T-helper 1 cell treated with Interleukin-12 subunit alpha and Interleukin-12 subunit beta and Interleukin-4 antibody, amounts not matched to agents 30 μg/mL and 1 μg/mL, for 36 hours (primary cell): ENCODE data around the gene DHX35.

Experiments
- H3K27ac Mint-ChIP-seq: one replicate; pipeline ENCODE4 v1.8.0; 2021; ENCODE audit warnings: mild to moderate bottlenecking, mixed read lengths
- H3K27me3 Mint-ChIP-seq: one replicate; pipeline ENCODE4 v1.8.0; 2021; ENCODE audit warnings: low read depth, mixed read lengths
- H3K36me3 Mint-ChIP-seq: one replicate; pipeline ENCODE4 v1.8.0; 2021; ENCODE audit warnings: low read depth, mixed read lengths
- H3K4me1 Mint-ChIP-seq: one replicate; pipeline ENCODE4 v1.8.0; 2021; ENCODE audit warnings: low read depth, mixed read lengths
- H3K4me3 Mint-ChIP-seq: one replicate; pipeline ENCODE4 v1.8.0; 2021; ENCODE audit warnings: mild to moderate bottlenecking, moderate library complexity, mixed read lengths
- H3K9me3 Mint-ChIP-seq: one replicate; pipeline ENCODE4 v1.8.0; 2021; ENCODE audit warnings: mixed read lengths

The DHX35 gene

DNA sequence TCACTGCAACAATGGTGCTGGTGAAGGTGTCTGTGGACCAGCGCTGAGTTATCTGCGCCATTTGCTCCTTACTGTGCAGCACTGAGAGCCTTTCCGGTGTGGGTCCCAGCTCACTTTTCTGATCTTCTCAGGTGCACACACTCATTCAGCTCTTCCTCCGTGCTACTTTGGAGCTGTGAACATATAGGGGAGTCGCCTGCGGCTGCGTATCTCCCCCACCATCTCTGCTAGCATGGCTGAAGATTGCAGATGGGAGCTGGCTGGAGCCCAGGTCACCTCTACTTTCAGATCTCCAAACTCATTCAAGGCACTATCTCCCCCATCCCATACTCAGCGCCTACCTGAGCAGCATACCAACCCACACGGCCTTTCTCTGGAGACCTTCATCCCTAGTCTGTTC, 96.9 kb downstream of the DHX35 start:
- Mint-ChIP-seq H3K36me3 (no peaks in the 10 kb centered on the region), H3K4me3 (no peak overlapping the region)

DNA sequence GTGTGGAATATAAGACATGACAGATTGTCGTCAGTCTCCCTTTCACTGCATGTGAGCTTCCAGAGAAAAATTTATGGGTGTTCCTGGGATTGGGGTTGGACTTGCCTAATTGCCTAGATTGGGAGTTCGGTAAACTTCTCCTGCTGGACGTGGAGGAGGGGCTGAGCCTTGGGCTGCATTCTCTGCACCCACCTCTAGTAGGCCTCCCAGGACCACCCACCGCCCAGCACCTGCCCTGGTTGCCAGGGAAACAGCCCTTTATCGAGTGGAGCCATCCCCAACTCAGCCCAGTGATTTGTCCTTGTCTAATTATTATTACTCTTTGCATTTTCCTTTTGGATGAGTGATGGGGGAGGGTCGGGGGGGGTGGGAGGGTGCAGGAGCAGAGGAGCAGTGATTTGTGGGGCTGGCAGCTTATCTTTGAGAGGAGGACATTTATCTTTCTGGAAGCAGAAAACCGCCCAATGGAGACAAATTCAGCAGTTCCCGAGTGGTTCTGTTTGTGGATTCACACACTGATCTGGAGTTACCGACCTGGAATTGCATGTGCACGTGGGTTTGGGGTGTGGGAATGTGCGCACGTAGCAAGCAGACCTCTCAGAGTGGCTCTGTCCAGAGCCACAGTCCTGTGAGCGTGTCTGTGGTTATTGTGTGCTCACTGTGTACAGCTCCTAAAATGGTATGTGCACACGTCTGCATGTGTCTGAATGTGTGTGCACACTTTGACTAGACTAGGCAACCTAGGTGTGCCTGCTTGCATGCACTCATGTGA, 104.5 kb downstream of the DHX35 start:
- no peak overlapping the region for H3K4me3 Mint-ChIP-seq
- no peaks in the 10 kb centered on the region for H3K4me1 Mint-ChIP-seq
- H3K9me3 Mint-ChIP-seq: no peaks in the 10 kb centered on the region
- no peak overlapping the region for H3K27ac Mint-ChIP-seq
- H3K27me3 Mint-ChIP-seq: peaks cover 6% of the 10 kb centered on the region
- no peaks in the 10 kb centered on the region for H3K36me3 Mint-ChIP-seq

More for the DNA sequence above, 96.9 kb downstream of the DHX35 start:
- Mint-ChIP-seq H3K27me3 (peaks cover 9% of the 10 kb centered on the region), H3K4me1 (no peaks in the 10 kb centered on the region), H3K27ac (no peak overlapping the region), H3K9me3 (no peaks in the 10 kb centered on the region)

DNA sequence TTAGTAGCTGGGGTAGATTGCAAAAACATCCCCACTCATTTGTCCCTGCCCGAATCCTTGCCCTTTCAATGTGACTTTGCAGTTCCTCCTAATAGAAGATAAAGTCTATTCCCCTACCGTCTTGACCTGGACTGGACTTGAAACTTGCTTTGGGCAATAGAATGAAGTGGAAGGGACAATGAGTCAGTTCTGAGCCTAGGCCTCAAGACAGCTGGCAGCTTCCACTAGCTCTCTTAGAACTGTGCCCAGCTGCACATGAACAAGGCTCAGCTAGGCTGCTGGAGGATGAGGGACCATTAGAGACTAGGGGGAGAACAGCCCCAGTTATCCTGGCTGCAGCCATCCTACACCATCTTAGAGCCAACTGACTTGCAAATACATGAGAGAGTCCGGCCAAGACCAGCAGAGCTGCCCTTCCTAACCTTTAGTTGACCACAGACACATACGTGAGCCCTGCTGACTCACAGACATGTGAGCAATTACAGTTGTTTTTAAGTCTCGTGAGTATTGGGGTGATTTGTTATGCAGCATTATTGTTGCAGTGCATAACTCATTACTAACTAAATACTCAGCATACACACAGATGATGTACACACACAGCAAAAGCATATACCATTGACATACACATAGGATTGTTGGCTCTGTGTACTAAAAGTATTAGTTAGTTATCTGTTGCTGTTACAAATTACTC, 105.5 kb downstream of the DHX35 start:
- Mint-ChIP-seq H3K36me3 (no peaks in the 10 kb centered on the region), H3K4me3 (no peak overlapping the region), H3K27me3 (peaks cover 6% of the 10 kb centered on the region), H3K27ac (no peak overlapping the region), H3K9me3 (no peaks in the 10 kb centered on the region), H3K4me1 (no peaks in the 10 kb centered on the region)

DNA sequence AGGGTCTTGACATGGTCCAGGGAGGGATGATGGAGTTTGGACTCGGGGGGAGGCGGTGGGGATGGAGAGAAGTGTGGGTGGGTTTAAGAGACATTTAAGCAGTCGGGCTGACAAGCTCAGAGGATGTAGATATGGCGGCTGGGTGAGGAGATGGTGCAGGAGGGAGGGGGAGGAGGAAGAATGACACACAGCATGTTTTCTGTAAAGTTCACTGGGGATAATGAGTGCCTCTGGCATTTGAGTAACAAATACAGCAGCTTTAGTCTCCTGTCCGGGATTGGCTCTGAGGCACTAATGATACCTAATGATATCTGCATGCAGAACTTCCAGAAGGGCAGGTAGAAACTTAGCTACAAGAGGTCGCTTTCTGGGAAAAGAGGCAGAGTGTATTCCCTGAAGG, 107.8 kb downstream of the DHX35 start:
- no peaks in the 10 kb centered on the region for H3K9me3 Mint-ChIP-seq
- no peaks in the 10 kb centered on the region for H3K4me1 Mint-ChIP-seq
- H3K27me3 Mint-ChIP-seq: peaks cover 23% of the 10 kb centered on the region
- H3K4me3 Mint-ChIP-seq: no peak overlapping the region
- no peaks in the 10 kb centered on the region for H3K36me3 Mint-ChIP-seq
- H3K27ac Mint-ChIP-seq: no peak overlapping the region

DNA sequence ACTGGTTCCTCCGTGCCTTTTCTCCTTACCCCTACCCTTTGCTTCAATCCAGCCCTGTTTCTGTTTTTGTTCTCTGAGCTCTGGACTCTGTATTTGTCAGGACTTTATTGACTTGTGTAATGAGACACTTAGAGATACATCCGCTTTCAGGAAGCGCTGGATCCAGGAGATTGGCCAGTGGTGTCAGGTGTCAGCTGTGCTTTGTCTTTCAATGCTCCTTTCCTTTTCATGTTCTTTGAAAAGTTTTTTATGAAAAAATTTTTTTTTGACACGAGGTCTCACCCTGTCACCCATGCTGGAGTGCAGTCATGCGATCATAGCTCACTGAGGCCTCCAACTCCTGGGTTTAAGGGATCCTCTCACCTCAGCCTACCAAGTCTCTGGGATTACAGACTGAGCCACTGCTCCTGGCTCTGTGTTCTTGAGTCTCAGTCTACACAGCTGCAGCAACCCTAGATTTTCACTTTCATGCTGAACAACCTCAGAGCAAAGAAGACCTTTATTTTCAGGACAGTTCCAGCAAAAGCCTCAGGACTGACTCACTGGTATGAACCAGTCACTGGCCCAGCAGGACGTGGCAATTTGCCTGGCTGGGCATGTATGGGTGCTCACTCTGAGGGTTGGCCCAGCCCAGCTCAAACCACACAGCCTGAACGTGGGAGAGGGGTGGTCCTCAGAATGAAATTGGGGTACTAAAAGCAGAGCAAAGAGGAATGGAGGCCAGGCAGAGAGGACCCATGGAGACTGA, 108.5 kb downstream of the DHX35 start:
- H3K36me3 Mint-ChIP-seq: no peaks in the 10 kb centered on the region
- H3K27ac Mint-ChIP-seq: no peak overlapping the region
- peaks cover 28% of the 10 kb centered on the region for H3K27me3 Mint-ChIP-seq
- H3K4me1 Mint-ChIP-seq: no peaks in the 10 kb centered on the region
- no peak overlapping the region for H3K4me3 Mint-ChIP-seq
- no peaks in the 10 kb centered on the region for H3K9me3 Mint-ChIP-seq

DNA sequence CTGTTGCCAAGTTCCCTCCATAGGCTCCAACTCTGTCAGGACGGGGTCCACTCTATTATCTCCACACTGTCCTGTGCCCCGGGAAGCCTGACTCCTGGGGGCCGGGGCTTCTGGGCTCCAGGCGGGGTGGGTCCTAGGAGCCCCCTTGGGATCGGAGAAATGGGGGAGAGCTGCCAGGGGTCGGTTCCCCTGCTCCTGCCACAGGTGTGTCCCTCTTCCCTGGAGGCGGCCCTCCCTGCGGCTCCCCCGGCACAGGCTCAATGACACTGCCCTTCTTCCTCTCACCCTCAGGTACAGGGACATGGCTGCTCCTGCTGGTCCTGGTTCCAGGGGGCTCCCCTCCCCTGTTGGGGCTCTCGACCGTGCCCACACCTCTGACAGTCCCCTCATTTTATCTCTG, 110.0 kb downstream of the DHX35 start:
- peaks cover 32% of the 10 kb centered on the region for H3K27me3 Mint-ChIP-seq
- H3K27ac Mint-ChIP-seq: no peak overlapping the region
- no peaks in the 10 kb centered on the region for H3K36me3 Mint-ChIP-seq
- no peaks in the 10 kb centered on the region for H3K9me3 Mint-ChIP-seq
- H3K4me3 Mint-ChIP-seq: no peak overlapping the region
- no peaks in the 10 kb centered on the region for H3K4me1 Mint-ChIP-seq

DNA sequence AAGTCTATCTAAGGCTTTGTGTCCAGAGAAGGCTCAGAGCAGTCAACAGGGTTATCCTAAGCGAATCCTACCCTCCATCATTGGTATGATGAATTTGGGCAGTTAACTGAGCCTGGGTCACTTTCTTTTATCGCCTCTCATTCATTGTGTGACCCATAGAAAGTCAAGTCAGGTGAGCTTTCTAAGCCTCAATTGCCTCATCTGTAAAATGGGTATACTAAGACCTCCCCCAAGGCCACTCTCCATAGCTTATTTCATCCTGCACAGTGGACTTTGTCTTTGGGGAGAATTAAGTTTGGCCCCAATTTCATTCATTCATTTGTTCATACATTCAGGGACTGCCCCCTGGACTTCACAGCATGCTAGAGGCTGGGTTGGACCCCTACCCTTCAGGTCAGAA, 110.5 kb downstream of the DHX35 start:
- no peaks in the 10 kb centered on the region for H3K9me3 Mint-ChIP-seq
- H3K36me3 Mint-ChIP-seq: no peaks in the 10 kb centered on the region
- no peak overlapping the region for H3K27ac Mint-ChIP-seq
- no peak overlapping the region for H3K4me3 Mint-ChIP-seq
- H3K4me1 Mint-ChIP-seq: no peaks in the 10 kb centered on the region
- H3K27me3 Mint-ChIP-seq: peaks cover 32% of the 10 kb centered on the region

DNA sequence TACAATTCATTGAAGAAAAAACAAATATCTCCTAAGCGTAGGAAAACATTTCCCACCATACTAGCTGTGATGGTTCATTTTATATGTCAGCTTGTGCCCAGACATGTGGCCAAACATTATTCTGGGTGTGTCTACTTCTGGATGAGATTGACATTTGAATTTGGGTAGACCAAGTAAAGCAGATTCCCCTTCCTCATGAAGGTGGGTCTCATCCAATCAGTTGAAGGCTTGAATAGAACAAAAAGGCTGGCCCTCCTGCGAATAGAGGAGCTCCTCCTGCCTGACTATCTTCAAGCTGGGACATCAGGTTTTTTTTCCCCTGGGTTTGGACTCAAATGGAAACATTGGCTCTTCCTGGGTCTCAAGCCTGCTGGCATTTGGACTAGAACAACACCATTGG, 113.6 kb downstream of the DHX35 start:
- Mint-ChIP-seq H3K4me3 (no peak overlapping the region), H3K27ac (no peak overlapping the region), H3K27me3 (peaks cover 38% of the 10 kb centered on the region), H3K9me3 (no peaks in the 10 kb centered on the region), H3K4me1 (peaks cover 3% of the 10 kb centered on the region), H3K36me3 (no peaks in the 10 kb centered on the region)

DNA sequence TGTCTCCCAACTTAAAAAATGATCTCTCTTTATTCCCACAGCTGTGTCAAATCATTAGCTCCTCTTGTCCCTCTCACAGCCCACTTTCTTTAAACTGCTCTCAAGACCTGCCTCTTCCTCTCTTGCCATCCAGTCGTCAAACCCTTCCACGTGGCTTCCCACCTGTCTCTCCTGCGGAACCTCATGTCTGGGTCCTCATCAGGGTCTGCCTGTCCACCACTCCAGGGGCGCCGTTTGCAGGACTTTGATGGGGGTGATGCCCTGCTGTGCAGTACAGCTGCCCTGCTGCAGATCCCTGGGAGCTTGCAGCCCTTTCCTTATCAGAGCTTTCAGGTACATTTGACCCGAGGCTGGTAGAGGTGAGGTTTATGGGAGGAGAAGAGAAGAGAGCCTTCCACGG, 114.8 kb downstream of the DHX35 start:
- H3K27ac Mint-ChIP-seq: no peak overlapping the region

DNA sequence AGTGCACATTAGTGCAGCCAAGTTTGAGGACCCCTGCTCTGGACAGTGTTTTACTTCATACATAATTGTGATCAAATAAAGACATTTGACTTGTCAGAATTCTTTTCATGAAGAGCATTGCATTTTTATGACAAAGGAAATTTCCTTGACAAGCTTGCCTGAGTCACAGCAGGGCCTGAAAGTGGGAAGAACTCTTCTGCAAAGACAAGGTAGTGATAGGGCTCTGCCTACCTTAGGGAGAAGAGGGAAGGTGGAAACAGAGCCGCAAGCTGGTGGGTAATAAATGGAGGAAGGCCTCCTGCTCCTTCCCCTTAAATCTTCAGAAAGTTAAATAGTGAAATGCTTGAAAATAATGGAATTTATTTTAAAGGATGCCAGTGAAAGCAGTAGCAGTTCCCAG, 118.2 kb downstream of the DHX35 start:
- Mint-ChIP-seq H3K27ac (no peak overlapping the region), H3K36me3 (no peaks in the 10 kb centered on the region), H3K27me3 (peaks cover 32% of the 10 kb centered on the region), H3K9me3 (no peaks in the 10 kb centered on the region), H3K4me1 (peaks cover 5% of the 10 kb centered on the region), H3K4me3 (no peak overlapping the region)

More for the DNA sequence above, 114.8 kb downstream of the DHX35 start:
- H3K4me3 Mint-ChIP-seq: no peak overlapping the region
- peaks cover 39% of the 10 kb centered on the region for H3K27me3 Mint-ChIP-seq
- peaks cover 5% of the 10 kb centered on the region for H3K4me1 Mint-ChIP-seq
- no peaks in the 10 kb centered on the region for H3K9me3 Mint-ChIP-seq
- H3K36me3 Mint-ChIP-seq: no peaks in the 10 kb centered on the region

DNA sequence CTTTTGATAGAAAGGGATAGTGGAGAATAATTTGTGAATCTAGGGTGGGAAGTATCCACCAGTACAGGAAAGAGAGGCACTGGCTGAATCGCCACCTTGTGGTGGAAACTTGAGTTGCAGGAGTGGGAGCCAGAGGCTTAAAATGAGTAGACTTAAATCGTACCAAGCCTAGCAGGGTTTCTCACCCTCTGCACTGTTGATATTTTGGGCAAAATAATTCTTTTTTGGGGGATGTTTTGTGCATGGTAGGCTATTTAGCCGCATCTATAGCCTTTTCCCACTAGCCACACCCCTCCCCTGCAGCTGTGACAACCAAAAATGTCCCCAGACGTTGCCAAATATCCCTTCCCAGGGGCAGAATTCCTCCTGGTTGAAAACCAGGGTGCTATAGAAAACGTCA, 119.1 kb downstream of the DHX35 start:
- peaks cover 5% of the 10 kb centered on the region for H3K4me1 Mint-ChIP-seq
- no peaks in the 10 kb centered on the region for H3K36me3 Mint-ChIP-seq
- peaks cover 26% of the 10 kb centered on the region for H3K27me3 Mint-ChIP-seq

DNA sequence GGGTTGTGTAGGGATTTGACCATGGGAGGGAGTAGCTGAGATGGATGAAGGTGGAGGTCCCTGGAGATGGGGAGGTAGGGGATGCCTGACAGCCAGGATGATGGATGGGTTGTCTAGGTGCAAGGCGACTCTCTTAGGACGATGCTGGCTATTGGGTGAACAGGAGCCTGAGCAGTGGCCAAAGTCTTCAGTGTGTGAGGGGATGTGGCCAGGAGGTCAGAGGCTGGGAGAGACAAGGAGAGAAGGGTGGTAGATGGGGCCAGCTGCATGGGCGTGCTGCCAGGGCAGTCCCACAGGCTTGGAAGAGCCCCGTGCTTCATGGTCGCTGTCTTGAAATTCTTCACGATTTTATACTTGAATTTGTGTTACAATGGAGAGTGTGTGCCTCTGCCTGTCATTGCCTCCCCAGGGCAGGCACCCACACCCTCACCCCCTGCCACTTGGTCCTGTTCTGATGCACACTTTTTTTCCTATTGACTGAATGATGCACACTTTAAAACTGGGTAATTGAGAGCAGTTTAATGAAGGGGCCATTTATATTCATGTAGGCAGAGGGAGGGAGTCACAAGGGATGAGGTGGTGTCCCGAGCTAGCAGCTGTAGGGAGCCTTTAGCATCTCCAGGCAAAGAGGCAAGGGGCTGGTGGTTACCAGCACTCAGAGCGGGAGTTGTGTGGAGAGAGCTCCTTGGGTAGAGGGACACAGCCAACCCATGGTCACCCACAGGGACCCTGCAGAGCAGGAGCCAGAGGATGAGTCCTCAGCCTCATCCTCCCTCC, 120.7 kb downstream of the DHX35 start:
- Mint-ChIP-seq H3K4me3 (no peak overlapping the region), H3K4me1 (peaks cover 5% of the 10 kb centered on the region), H3K27ac (no peak overlapping the region), H3K36me3 (no peaks in the 10 kb centered on the region), H3K27me3 (peaks cover 25% of the 10 kb centered on the region), H3K9me3 (no peaks in the 10 kb centered on the region)

More for the DNA sequence above, 119.1 kb downstream of the DHX35 start:
- H3K9me3 Mint-ChIP-seq: no peaks in the 10 kb centered on the region
- no peak overlapping the region for H3K4me3 Mint-ChIP-seq
- H3K27ac Mint-ChIP-seq: no peak overlapping the region

DNA sequence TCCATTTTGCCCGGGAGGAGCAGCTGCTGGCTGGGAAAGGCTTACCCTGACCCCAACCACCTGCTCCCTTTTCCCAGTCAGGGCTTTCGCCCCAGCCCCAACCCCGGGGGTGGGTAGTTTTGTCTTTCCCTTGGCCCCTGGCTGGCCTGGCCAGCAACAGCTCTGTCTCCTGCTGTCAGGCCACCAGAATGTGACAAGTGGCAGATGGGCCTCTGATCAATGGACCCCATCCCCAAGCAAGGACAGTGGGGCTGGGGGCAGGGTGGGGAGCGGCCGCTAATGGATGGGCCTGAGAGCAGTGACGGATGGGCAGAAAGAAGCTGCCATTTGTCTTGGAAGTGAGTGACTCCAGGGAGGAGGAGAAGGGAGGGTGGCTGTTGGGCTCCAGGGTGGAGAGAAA, 121.6 kb downstream of the DHX35 start:
- H3K9me3 Mint-ChIP-seq: peaks cover 2% of the 10 kb centered on the region
- H3K27ac Mint-ChIP-seq: no peak overlapping the region
- no peaks in the 10 kb centered on the region for H3K36me3 Mint-ChIP-seq
- no peak overlapping the region for H3K4me3 Mint-ChIP-seq
- H3K4me1 Mint-ChIP-seq: peaks cover 4% of the 10 kb centered on the region
- H3K27me3 Mint-ChIP-seq: peaks cover 21% of the 10 kb centered on the region

DNA sequence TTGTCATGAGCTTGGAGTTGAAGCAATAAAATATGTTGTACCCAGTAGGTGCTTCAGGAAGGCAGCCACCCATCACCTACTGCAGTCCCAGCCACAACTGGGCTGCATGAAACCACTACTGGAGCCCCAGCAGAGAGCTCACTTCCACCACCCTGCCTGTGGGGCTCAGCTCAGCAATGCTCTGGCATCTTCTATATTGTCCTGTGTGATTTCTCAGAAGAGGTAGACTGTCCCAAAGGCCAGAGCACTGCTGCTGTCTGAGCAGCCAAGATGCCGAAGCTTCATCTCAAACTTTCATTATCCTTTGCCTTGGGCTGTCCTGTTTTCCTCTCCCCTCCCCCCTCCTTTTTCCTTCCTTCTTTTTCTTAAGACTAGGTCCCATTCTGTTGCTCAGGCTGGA, 126.9 kb downstream of the DHX35 start:
- Mint-ChIP-seq H3K27ac (no peak overlapping the region), H3K4me3 (no peak overlapping the region), H3K27me3 (peaks cover 3% of the 10 kb centered on the region), H3K36me3 (no peaks in the 10 kb centered on the region), H3K4me1 (no peaks in the 10 kb centered on the region), H3K9me3 (peaks cover 11% of the 10 kb centered on the region)
